Activated gamma-delta T cell (primary cell): ENCODE data around the gene TYW1.
"Not testable (repeated sequence)": the region's sequence is repeated elsewhere in the genome, so short reads cannot be mapped to it uniquely, and the experiment has no call there.

ENCODE experiments used
- DNase-seq: peaks from one replicate; lab custom pipeline; 2025; lab: John Stamatoyannopoulos, UW

The TYW1 gene

DNA sequence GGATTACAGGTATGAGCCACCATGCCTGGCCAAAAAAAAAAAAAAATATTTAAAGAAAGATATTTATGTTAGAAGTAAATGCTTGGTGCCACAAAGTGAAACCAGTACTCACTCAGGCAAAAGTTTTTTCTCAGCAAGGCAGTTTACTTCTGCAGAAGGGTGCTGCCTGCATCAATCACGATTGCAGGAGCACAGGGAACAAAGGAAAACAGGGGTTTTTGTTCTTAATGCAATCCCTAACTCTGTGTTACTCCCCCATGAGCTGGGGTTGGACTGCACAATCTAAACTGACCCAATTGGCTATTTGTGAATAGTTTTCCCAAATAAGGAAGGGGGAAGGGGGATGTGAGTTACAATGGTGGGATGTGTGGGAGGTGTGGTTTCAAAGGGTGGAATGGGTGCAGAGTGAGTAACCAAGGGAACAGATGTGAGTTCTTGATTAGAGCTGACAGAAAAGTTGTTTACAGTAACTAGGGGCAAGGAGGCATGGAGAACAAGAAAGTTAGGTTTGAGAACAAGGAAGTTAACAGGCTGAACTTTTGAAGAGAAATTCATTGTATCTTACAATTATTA lies 255.4 kb downstream of the TYW1 start:
- DNase-seq = no peak

- not testable (repeated sequence) for DNase-seq
Measured at GRCh38 chr7:67255076-67255475, 258.4 kb downstream of the TYW1 start.

DNA sequence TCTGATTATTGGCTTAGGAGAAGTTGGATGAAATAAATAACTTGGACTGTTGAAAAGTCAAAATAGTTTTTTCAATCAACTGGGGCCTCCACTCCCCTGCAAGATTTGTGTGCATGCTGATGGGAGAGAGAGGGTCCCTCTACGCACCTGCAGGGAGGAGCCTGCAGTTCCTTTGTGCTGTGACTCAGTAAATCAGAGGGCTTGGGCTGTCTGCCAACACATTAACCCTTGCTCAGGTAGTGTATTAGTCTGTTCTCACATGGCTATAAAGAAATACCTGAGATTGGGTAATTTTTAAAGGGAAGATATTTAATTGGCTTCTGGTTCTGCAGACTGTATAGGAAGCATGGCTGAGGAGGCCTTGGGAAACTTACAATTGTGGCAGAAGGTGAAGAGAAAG lies 261.1 kb downstream of the TYW1 start:
- not testable (repeated sequence) for DNase-seq

DNA sequence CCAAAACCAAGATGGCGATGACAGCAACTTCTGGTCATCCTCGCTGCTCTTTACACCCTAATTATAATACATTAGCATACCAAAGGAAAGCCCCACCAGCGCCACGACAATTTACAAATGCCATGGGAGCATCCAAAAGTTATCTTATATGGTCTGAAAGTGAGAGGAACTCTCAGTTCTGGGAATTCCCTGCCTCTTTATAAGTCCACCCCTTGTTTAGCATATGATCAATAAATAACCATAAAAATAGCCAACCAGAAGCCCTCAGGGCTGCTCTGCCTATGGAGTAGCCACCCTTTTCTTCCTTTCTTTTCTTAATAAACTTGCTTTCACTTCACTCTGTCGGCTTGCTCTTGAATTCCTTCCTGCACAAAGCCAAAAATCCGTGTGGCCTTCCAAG lies 262.7 kb downstream of the TYW1 start:
- not testable (repeated sequence) for DNase-seq

DNA sequence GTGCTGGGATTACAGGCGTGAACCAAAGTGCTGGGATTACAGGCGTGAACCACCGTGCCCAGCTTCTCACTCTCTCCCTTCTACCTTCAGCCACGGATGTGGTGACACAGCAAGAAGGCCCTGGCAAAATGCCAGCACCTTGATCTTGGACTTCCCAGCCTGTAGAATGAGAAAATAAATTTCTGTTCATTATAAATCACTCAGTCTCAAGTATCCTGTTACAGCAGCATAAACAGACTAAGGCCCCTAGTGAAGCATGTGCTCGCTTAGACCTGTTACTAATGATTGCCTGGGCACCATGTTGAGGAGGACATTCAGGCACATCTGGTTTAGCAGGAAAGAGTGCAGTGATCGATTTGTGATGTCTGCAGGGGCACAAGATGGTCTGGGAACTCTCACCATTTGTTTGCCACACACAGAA lies 263.5 kb downstream of the TYW1 start:
- not testable (repeated sequence) for DNase-seq

DNA sequence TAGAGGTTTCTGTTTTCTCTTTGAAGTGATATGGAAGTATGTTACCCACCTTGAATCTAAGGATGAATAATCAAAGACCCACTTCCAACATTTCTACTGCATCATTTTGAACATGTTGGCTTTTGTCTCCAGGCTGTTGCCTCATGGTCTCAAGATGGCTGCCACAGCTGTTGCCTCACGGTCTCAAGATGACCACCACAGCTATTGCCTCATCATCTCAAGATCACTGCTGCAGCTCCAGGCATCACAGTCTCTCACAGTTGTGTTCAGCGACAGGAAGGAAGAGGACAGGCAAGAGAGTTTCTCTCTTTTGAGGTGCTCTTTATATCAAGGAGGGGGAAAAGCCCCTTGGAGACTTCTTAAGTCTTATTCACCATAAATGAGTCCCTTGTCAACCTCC lies 267.4 kb downstream of the TYW1 start:
- not testable (repeated sequence) for DNase-seq

GRCh38 chr7:67266070-67266469 lies 269.4 kb downstream of the TYW1 start:
- DNase-seq = not testable (repeated sequence)

DNA sequence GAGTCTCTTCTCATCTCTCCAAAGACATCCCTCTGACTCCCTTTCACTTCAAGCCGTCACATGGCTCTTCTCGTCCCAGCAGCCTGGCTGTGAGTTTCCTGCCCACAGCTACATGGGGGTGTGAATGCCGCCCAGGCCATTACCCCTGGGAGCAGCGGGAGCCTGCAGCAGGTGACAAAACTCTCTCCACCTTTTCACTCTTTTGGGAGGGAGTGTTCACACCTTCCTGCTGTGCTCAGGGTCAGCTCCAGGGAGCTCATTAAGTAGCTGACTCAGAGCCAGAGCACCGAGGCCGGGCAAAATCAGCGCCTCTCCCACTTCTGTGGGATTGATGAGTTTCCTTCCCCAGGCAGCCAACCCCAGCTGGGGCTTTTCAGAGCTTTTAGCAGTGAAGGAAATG lies 271.3 kb downstream of the TYW1 start:
- DNase-seq = no peak

- not testable (repeated sequence) for DNase-seq
Measured at GRCh38 chr7:67269916-67270315, 273.3 kb downstream of the TYW1 start.
